Heart left ventricle (tissue), 16 donors: Measurements from ENCODE around the gene MSI2. TPM values are rescaled to one million over a fixed set of nuclear protein-coding genes. Genes with fewer than 3 reads are reported as not detected.

Experiments used
- ATAC-seq, 4 donors: fragments of 200-7000 bp; cut with Tn5 transposase; one replicate each; pipeline ENCODE4 v1.9.1; 2020 to 2022; ENCODE audit warnings: moderate library complexity in 4 of 4, mild to moderate bottlenecking in 3 of 4, moderate number of reproducible peaks in 1 of 4
- DNase-seq, 5 donors: peaks; one replicate each; pipeline ENCODE4 v3.0.0-alpha.2; 2020
- H3K27ac ChIP-seq, 12 donors: fragments of 200-600 bp; sonication (generic) in 4 of 12; one replicate each; pipeline versions ENCODE4 v1.5.0 to v1.8.0; 2016 to 2022; ENCODE audit warnings: mild to moderate bottlenecking in 2 of 12
- H3K27me3 ChIP-seq, 9 donors: fragments of 200-600 bp; sonication (generic) in 2 of 9; one replicate each; pipeline versions ENCODE4 v1.5.1 to v1.8.0; 2016 to 2022; ENCODE audit warnings: mild to moderate bottlenecking in 3 of 9
- H3K36me3 ChIP-seq, 9 donors: fragments of 200-600 bp; sonication (generic) in 2 of 9; one replicate each; pipeline versions ENCODE4 v1.5.0 to v1.8.0; 2018 to 2022; ENCODE audit warnings: mild to moderate bottlenecking in 2 of 9
- H3K4me1 ChIP-seq, 12 donors: fragments of 200-600 bp; sonication (generic) in 4 of 12; one replicate each; pipeline versions ENCODE4 v1.5.0 to v1.8.0; 2016 to 2022; ENCODE audit warnings: mild to moderate bottlenecking in 3 of 12
- H3K4me3 ChIP-seq, 12 donors: fragments of 200-600 bp; sonication (generic) in 4 of 12; one replicate each; pipeline versions ENCODE4 v1.5.0 to v1.8.0; 2017 to 2022; ENCODE audit warnings: mild to moderate bottlenecking in 9 of 12, moderate library complexity in 4 of 12
- H3K9me3 ChIP-seq, 12 donors: fragments of 200-600 bp; sonication (generic) in 4 of 12; one replicate each; pipeline versions ENCODE4 v1.5.0 to v1.8.0; 2016 to 2022; ENCODE audit warnings: mild to moderate bottlenecking in 1 of 12
- POLR2A ChIP-seq, 2 donors: fragments of 450-650 bp; IDR thresholded peaks; one replicate each; pipeline ENCODE4 v1.6.1; 2017; ENCODE audit warnings: antibody characterized with exemption in 2 of 2, mild to moderate bottlenecking in 2 of 2, moderate library complexity in 2 of 2
- WGBS, 4 donors: extraction: QIAGEN DNeasy Blood & Tissue Kit in 2 of 4; methylation state at CpG; one replicate each; pipeline versions ENCODE4 v1.1.5 to v1.1.7; 2013 to 2018; 5-methylcytosine and 5-hydroxymethylcytosine counted together
- intact Hi-C, 10 donors: fragments of 100-400 bp; cut with DNase I; formaldehyde crosslinking; loops; one replicate each; pipeline versions ENCODE4 v1.11.1 to v1.14.2; 2022
- polyA plus RNA-seq, 2 donors: library from polyadenylated mRNA; stranded (reverse); fragments of 200-250 nt; gene quantifications; one replicate each; pipeline ENCODE4 v1.2.3, GENCODE V29; 2013
- total RNA-seq, 9 donors: library from RNA; depleted of rRNA in 2 of 9; stranded (reverse); fragments of >200 nt in 2 of 9; fragmentation: NEBNext Ultra II Directional in 3 of 9; extraction: Animal tissue kit (Norgen Biotek cat#: 25700) in 3 of 9; gene quantifications; one replicate each; pipeline versions ENCODE4 v1.1.0 to v1.2.4, GENCODE V29; 2016 to 2023
- TF ChIP-seq, protein P1 (sequence below), 12 donors: fragments of 200-600 bp; sonication (generic) in 4 of 12; IDR thresholded peaks; one replicate each; pipeline versions ENCODE4 v1.5.0 to v1.8.0; 2018 to 2022; ENCODE audit warnings: antibody characterized with exemption in 12 of 12, mild to moderate bottlenecking in 5 of 12
- donor health status: ischemic (EF 13 %, LVEDD 7.1; RV severe dilation, severe dysfunction).
- donor health status: healthy with polysubstance abuse.
- donor health status: DM: no; HTN: yes; CAD: no.
- donor health status: DM: no; HTN: no; CAD: no.
- donor health status: ischemic (EF 25% LVEDD 6.9; RV normal size, moderate dysfunction).
- donor health status: ischemic (EF 25% LVEDD 5.7; RV mildly dilated, moderate dysfunction).
- donor health status: healthy.
- donor health status: DM: yes; HTN: yes; CAD: no.
- donor health status: ischemic (EF 35%, LVEDD 5.7; RV mildly dilated, moderate dysfunction).
- donor health status: nonischemic (EF 11% LVEDD 7.7; RV severe dilation, severe dysfunction).
- donor health status: DM: yes; HTN: yes; CAD: no.
- donor health status: PGD.
- donor health status: ischemic (EF 29% LVEDD 5.4; RV normal size, mild dysfunction).
- donor health status: nonischemic (EF 23%, LVEDD 6.1; RV moderate dilation, normal function).

MSI2 gene
- total and polyA plus RNA-seq, 11 donors: 35.9 to 120 (median 104) TPM

DNA sequence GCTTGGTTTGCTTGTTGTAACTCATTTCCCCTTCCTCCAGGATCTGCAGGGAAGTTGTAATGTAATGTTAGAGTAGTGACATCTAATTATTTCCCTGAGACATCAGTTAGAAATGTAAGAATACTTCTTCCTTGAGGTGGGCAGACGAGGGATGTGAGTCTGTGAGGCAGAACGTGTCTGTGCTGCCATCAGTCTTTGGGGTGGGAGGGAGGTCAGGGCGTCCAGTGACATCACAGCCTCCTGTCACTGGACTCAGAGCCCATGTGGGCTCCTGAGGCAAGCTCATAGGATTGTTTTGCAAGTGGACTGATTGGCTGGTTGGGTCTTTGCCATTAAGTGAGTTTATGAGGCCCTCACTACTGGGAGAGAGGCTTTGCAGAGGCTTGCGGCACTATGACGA lies 300.0 kb downstream of the MSI2 start:
- no peaks in the 10 kb centered on the region for H3K9me3 ChIP-seq
- 91 to 100% (median 95%) methylated on average over 5 of the region's 5 CpGs for WGBS, 4 donors
- H3K27me3 ChIP-seq: no peaks in the 10 kb centered on the region
- no peak overlapping the region for H3K27ac ChIP-seq
- no peak overlapping the region for H3K4me3 ChIP-seq
- TF ChIP-seq, protein P1, sequence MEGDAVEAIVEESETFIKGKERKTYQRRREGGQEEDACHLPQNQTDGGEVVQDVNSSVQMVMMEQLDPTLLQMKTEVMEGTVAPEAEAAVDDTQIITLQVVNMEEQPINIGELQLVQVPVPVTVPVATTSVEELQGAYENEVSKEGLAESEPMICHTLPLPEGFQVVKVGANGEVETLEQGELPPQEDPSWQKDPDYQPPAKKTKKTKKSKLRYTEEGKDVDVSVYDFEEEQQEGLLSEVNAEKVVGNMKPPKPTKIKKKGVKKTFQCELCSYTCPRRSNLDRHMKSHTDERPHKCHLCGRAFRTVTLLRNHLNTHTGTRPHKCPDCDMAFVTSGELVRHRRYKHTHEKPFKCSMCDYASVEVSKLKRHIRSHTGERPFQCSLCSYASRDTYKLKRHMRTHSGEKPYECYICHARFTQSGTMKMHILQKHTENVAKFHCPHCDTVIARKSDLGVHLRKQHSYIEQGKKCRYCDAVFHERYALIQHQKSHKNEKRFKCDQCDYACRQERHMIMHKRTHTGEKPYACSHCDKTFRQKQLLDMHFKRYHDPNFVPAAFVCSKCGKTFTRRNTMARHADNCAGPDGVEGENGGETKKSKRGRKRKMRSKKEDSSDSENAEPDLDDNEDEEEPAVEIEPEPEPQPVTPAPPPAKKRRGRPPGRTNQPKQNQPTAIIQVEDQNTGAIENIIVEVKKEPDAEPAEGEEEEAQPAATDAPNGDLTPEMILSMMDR (IDR thresholded peaks at IDR 0.05): no peak
- no peak for TF ChIP-seq POLR2A (IDR thresholded peaks at IDR 0.05)
- intact Hi-C loops: no loop called here
- H3K36me3 ChIP-seq: no peaks in the 10 kb centered on the region
- H3K4me1 ChIP-seq: peaks cover 0 to 41% (median 22%) of the 10 kb centered on the region in 12 donors
- DNase-seq (no peak), ATAC-seq (no peak)

DNA sequence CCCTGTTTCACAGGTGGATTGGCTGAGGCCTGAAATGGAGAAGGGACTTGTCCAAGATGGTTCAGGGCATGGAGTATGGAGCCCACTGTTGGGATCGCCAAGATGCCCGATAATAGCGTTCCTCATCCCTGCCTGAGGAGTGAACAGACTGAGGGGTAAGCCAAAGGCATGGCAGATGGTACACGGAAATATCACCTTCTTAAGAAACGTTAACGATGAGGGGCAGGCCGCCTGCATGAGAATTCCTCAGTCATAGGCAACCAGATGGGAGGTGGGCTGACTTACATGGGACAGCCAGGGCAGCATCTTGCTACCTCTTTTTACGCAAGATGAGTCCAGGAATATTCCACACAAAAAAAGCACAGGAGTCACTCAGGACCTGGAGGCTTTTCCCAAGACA lies 300.7 kb downstream of the MSI2 start:
- Histone ChIP-seq H3K4me3 (no peak overlapping the region), H3K27ac (no peak overlapping the region), H3K9me3 (no peaks in the 10 kb centered on the region), H3K27me3 (no peaks in the 10 kb centered on the region), H3K36me3 (no peaks in the 10 kb centered on the region), H3K4me1 (peaks cover 0 to 41% (median 22%) of the 10 kb centered on the region in 12 donors)
- 87 to 98% (median 96%) methylated on average over 8 of the region's 8 CpGs for WGBS, 4 donors
- TF ChIP-seq, protein P1 (IDR thresholded peaks at IDR 0.05): no peak
- TF ChIP-seq POLR2A (IDR thresholded peaks at IDR 0.05): no peak
- DNase-seq (no peak), ATAC-seq (no peak)
- intact Hi-C loops: no loop called here

GRCh38 chr17:57557416-57557815 lies 301.1 kb downstream of the MSI2 start:
- Histone ChIP-seq H3K36me3 (no peaks in the 10 kb centered on the region), H3K4me1 (peaks cover 0 to 37% (median 21%) of the 10 kb centered on the region in 12 donors), H3K27ac (no peak overlapping the region), H3K4me3 (no peak overlapping the region), H3K9me3 (no peaks in the 10 kb centered on the region), H3K27me3 (no peaks in the 10 kb centered on the region)
- DNase-seq (no peak), ATAC-seq (no peak)
- TF ChIP-seq, protein P1 (IDR thresholded peaks at IDR 0.05): no peak
- no peak for TF ChIP-seq POLR2A (IDR thresholded peaks at IDR 0.05)
- intact Hi-C loops: no loop called here
- WGBS, 4 donors: 79 to 93% (median 89%) methylated on average over 4 of the region's 4 CpGs

GRCh38 chr17:57557834-57558681 lies 301.7 kb downstream of the MSI2 start:
- DNase-seq: no peak
- Histone ChIP-seq H3K36me3 (no peaks in the 10 kb centered on the region), H3K9me3 (no peaks in the 10 kb centered on the region), H3K27me3 (no peaks in the 10 kb centered on the region), H3K4me3 (no peak overlapping the region), H3K27ac (no peak overlapping the region), H3K4me1 (peaks cover 0 to 31% (median 20%) of the 10 kb centered on the region in 12 donors)
- no peak for ATAC-seq
- WGBS, 4 donors: 66 to 73% (median 70%) methylated on average over 22 of the region's 22 CpGs
- intact Hi-C loops: no loop called here
- TF ChIP-seq, protein P1 (IDR thresholded peaks at IDR 0.05): no peak
- no peak for TF ChIP-seq POLR2A (IDR thresholded peaks at IDR 0.05)
